ENCODE data around the gene C12orf43. TPM values are rescaled to one million over a fixed set of nuclear protein-coding genes. Genes with fewer than 3 reads are reported as not detected.

Gene C12orf43
- total and polyA plus RNA-seq, 4 donors: 6.8 to 8.2 (median 7.6) TPM

GRCh38 chr12:120978296-120979219 is 37.7 kb downstream of the C12orf43 start, which contains the start of gene HNF1A (continued):
- no peak for TF ChIP-seq CTCF (IDR thresholded peaks at IDR 0.05; ENCODE audit: low read depth, low read length, missing input control)
- TF ChIP-seq MAX (IDR thresholded peaks at IDR 0.05): peak; percentile 94
- peak; percentile 18 for TF ChIP-seq NR2F2 (IDR thresholded peaks at IDR 0.05)
- TF ChIP-seq RXRA (IDR thresholded peaks at IDR 0.05): peak; percentile 87 to 89
- TF ChIP-seq ATF3 (IDR thresholded peaks at IDR 0.05): no peak
- TF ChIP-seq RAD21 (IDR thresholded peaks at IDR 0.05): peak; percentile 42 to 56
- TF ChIP-seq HNF4A (conservative IDR thresholded peaks at IDR 0.05): peak; percentile 99

GRCh38 chr12:120977531-120978295 is 38.6 kb downstream of the C12orf43 start:
- Histone ChIP-seq H3K36me3 (ENCODE audit: control insufficient read depth in 4 of 4, insufficient read depth in 3 of 4, low read depth in 1 of 4, low read length in 3 of 4) (peaks cover 0 to 3% (median 3%) of the 10 kb centered on the region in 4 donors), H3K4me3 (ENCODE audit: low read depth in 1 of 3, low read length in 3 of 3) (peak overlapping the region; percentile 42 to 85 (median 82)), H3K27ac (ENCODE audit: low read depth in 1 of 2, low read length in 2 of 2) (peak overlapping the region; percentile 79 to 90), H3K27me3 (ENCODE audit: control insufficient read depth in 4 of 4, insufficient read depth in 4 of 4, low read length in 3 of 4) (no peaks in the 10 kb centered on the region), H3K4me1 (ENCODE audit: control insufficient read depth in 4 of 4, insufficient read depth in 4 of 4, low read length in 3 of 4) (peaks cover 7 to 54% (median 42%) of the 10 kb centered on the region in 4 donors), H3K9me3 (ENCODE audit: control insufficient read depth in 4 of 4, low read length in 3 of 4) (no peaks in the 10 kb centered on the region), H3K9ac (ENCODE audit: low read depth in 1 of 2, low read length in 2 of 2) (peak overlapping the region; percentile 63 to 77)
- no peak for DNase-seq (ENCODE audit: low spot score)
- TF ChIP-seq TAF1 (conservative IDR thresholded peaks at IDR 0.05): no peak
- 35% methylated on average over 14 of the region's 14 CpGs for WGBS

- H3K9ac ChIP-seq (ENCODE audit: low read depth in 1 of 2, low read length in 2 of 2): no peak overlapping the region
- no peaks in the 10 kb centered on the region for H3K9me3 ChIP-seq (ENCODE audit: control insufficient read depth in 4 of 4, low read length in 3 of 4)
- H3K4me3 ChIP-seq (ENCODE audit: low read depth in 1 of 3, low read length in 3 of 3): no peak overlapping the region
- H3K4me1 ChIP-seq (ENCODE audit: control insufficient read depth in 4 of 4, insufficient read depth in 4 of 4, low read length in 3 of 4): peaks cover 0 to 62% (median 34%) of the 10 kb centered on the region in 4 donors
- no peak for TF ChIP-seq RAD21 (IDR thresholded peaks at IDR 0.05)
- no peak for TF ChIP-seq CTCF (IDR thresholded peaks at IDR 0.05; ENCODE audit: low read depth, low read length, missing input control)
- TF ChIP-seq ZBTB33 (IDR thresholded peaks at IDR 0.05): no peak
- no peak for TF ChIP-seq FOXA2 (IDR thresholded peaks at IDR 0.05)
- H3K27ac ChIP-seq (ENCODE audit: low read depth in 1 of 2, low read length in 2 of 2): peak overlapping the region in 1 of 2 donors; percentile 19
- peaks cover 3 to 13% (median 9%) of the 10 kb centered on the region in 4 donors for H3K36me3 ChIP-seq (ENCODE audit: control insufficient read depth in 4 of 4, insufficient read depth in 3 of 4, low read depth in 1 of 4, low read length in 3 of 4)
- no peaks in the 10 kb centered on the region for H3K27me3 ChIP-seq (ENCODE audit: control insufficient read depth in 4 of 4, insufficient read depth in 4 of 4, low read length in 3 of 4)
- 58% methylated on average over 10 of the region's 10 CpGs for WGBS
- no peak for DNase-seq (ENCODE audit: low spot score)
Observed at GRCh38 chr12:120972870-120973543, 43.3 kb downstream of the C12orf43 start.
